ENCODE results near the gene FGB.
"Not testable (repeated sequence)": the region's sequence is repeated elsewhere in the genome, so short reads cannot be mapped to it uniquely, and the experiment has no call there.

Gene FGB

GRCh38 chr4:154566639-154567204 lies 3.9 kb downstream of the FGB start:
- DNase-seq, result no peak

GRCh38 chr4:154569028-154569427 lies 6.2 kb downstream of the FGB start:
- no peak for DNase-seq

GRCh38 chr4:154569584-154569983 lies 6.8 kb downstream of the FGB start:
- no peak for DNase-seq

GRCh38 chr4:154573190-154573870 lies 10.5 kb downstream of the FGB start:
- no peak for DNase-seq

- DNase-seq, result no peak
These were observed 11.5 kb downstream of the FGB start for GRCh38 chr4:154574311-154574710.

GRCh38 chr4:154577324-154577723 lies 14.5 kb downstream of the FGB start:
- no peak for DNase-seq

GRCh38 chr4:154578919-154579318 lies 16.1 kb downstream of the FGB start:
- no peak for DNase-seq

- no peak for DNase-seq
These were observed 17.1 kb downstream of the FGB start for GRCh38 chr4:154579927-154580326.

GRCh38 chr4:154582723-154583122 lies 19.9 kb downstream of the FGB start:
- DNase-seq, result no peak

GRCh38 chr4:154583230-154583629 lies 20.4 kb downstream of the FGB start:
- no peak for DNase-seq

- no peak for DNase-seq
These were observed 20.9 kb downstream of the FGB start for GRCh38 chr4:154583677-154584076.

- no peak for DNase-seq
These were observed 21.4 kb downstream of the FGB start for GRCh38 chr4:154584259-154584658.

GRCh38 chr4:154585369-154586018 lies 22.7 kb downstream of the FGB start:
- DNase-seq, result no peak

GRCh38 chr4:154586296-154587033 lies 23.7 kb downstream of the FGB start:
- no peak for DNase-seq

- no peak for DNase-seq
These were observed 25.4 kb downstream of the FGB start for GRCh38 chr4:154588198-154588597.

- DNase-seq, result no peak
These were observed 26.7 kb downstream of the FGB start for GRCh38 chr4:154589296-154590197.

GRCh38 chr4:154590329-154591006 lies 27.7 kb downstream of the FGB start, which contains the start of gene FGA:
Gene FGA, minus strand, starts transcription at chr4:154590742. Its CDS starts 55 bp downstream, at chr4:154590687.
- no peak for DNase-seq

- DNase-seq, result no peak
These were observed 29.1 kb downstream of the FGB start for GRCh38 chr4:154591890-154592289.

GRCh38 chr4:154593868-154594267 lies 31.1 kb downstream of the FGB start:
- no peak for DNase-seq

- not testable (repeated sequence) for DNase-seq
These were observed 31.5 kb downstream of the FGB start for GRCh38 chr4:154594343-154594742.

- no peak for DNase-seq
These were observed 33.0 kb downstream of the FGB start for GRCh38 chr4:154595807-154596206.

- not testable (repeated sequence) for DNase-seq
These were observed 34.5 kb downstream of the FGB start for GRCh38 chr4:154597281-154597680.

Data from stimulated activated naive CD4-positive, alpha-beta T cell treated with Interleukin-2 at 50 U/mL for 16 hours (primary cell).